GM12878 (cell line): ENCODE results near the gene COA3. TPM values are rescaled to one million over a fixed set of nuclear protein-coding genes. Genes with fewer than 3 reads are reported as not detected.

Experiments used
- ATAC-seq: fragments of 200-7000 bp; cut with Tn5 transposase; 3 replicates; pipeline ENCODE4 v1.9.1; 2020; ENCODE audit warnings: mild to moderate bottlenecking, moderate library complexity
- BruUV-seq: library from RNA; stranded (reverse); fragments of 400-500 nt; replicated peaks from 2 replicates; lab custom pipeline; 2021; lab: Mats Ljungman, UMichigan
- CTCF ChIA-PET: fragments of 300-600 bp; sonication (Branson Sonifier 250); formaldehyde crosslinking; extraction: SDS; loops from one replicate; lab custom pipeline; 2021; ENCODE audit warnings: inconsistent platforms; lab: Yijun Ruan, JAX
- POLR2A ChIA-PET: fragments of 350-600 bp; formaldehyde crosslinking; extraction: SDS; loops from one replicate; lab custom pipeline; 2021; ENCODE audit warnings: inconsistent platforms; lab: Charles Lee
- RAD21 ChIA-PET: fragments of 300-600 bp; sonication (Branson Sonifier 250); formaldehyde crosslinking; loops from one replicate; lab custom pipeline; 2023; ENCODE audit warnings: antibody characterized with exemption; ENCODE audit not compliant: unreplicated experiment; lab: Charles Lee
- SMC1A ChIA-PET: fragments of 300-600 bp; sonication (Branson Sonifier 250); formaldehyde crosslinking; loops from one replicate; lab custom pipeline; 2023; ENCODE audit not compliant: unreplicated experiment, uncharacterized antibody; lab: Charles Lee
- DNase-seq: peaks from one replicate; pipeline ENCODE4 v3.0.0-alpha.2; 2011; ENCODE audit warnings: low read depth, low spot score
- FAIRE-seq: peaks from 3 replicates; lab custom pipeline; 2011; peaks lifted over from hg19 to GRCh38; lab: Jason Lieb, UNC
- H2AFZ ChIP-seq: 2 replicates; pipeline ENCODE4 v1.6.0; 2011; ENCODE audit warnings: low read depth, low read length, control low read depth; ENCODE audit not compliant: control insufficient read depth
- H3K27ac ChIP-seq: 2 replicates; pipeline ENCODE4 v1.5.1; 2011; ENCODE audit warnings: control low read depth; ENCODE audit not compliant: control insufficient read depth, insufficient read depth
- H3K27me3 ChIP-seq, 2 experiments: replicated peaks in 1 of 2; 2 replicates each; pipeline versions ENCODE4 v1.6.0 to v1.6.1; 2011; ENCODE audit warnings: low read length in 1 of 2; ENCODE audit not compliant: control insufficient read depth in 2 of 2, insufficient read depth in 2 of 2
- H3K36me3 ChIP-seq, 2 experiments: 2 replicates each; pipeline ENCODE4 v1.5.1; 2011; ENCODE audit warnings: low read length in 1 of 2; ENCODE audit not compliant: control insufficient read depth in 2 of 2, insufficient read depth in 2 of 2
- H3K4me1 ChIP-seq: 2 replicates; pipeline ENCODE4 v1.6.1; 2011; ENCODE audit warnings: mild to moderate bottlenecking, low read length, moderate library complexity, mixed read lengths; ENCODE audit not compliant: control insufficient read depth, insufficient read depth
- H3K4me2 ChIP-seq: 2 replicates; pipeline ENCODE4 v1.6.0; 2011; ENCODE audit warnings: control low read depth; ENCODE audit not compliant: control insufficient read depth, insufficient read depth
- H3K4me3 ChIP-seq: fragments of 200-600 bp; sonication (generic); 2 replicates; pipeline ENCODE4 v1.5.1; 2016
- H3K79me2 ChIP-seq: 2 replicates; pipeline ENCODE4 v1.6.0; 2011; ENCODE audit warnings: low read length; ENCODE audit not compliant: control insufficient read depth, insufficient read depth
- H3K9ac ChIP-seq: 2 replicates; pipeline ENCODE4 v1.8.0; 2011; ENCODE audit warnings: low read length, control low read depth, mixed read lengths; ENCODE audit not compliant: control insufficient read depth, insufficient read depth
- H3K9me3 ChIP-seq: replicated peaks from 3 replicates; pipeline ENCODE4 v1.5.1; 2011; ENCODE audit warnings: mild to moderate bottlenecking, low read length; ENCODE audit not compliant: control insufficient read depth, insufficient read depth
- H4K20me1 ChIP-seq: 2 replicates; pipeline ENCODE4 v1.6.0; 2011; ENCODE audit not compliant: control insufficient read depth, insufficient read depth
- BRCA1 ChIP-seq: IDR thresholded peaks from 2 replicates; pipeline ENCODE4 v1.6.1; 2011; ENCODE audit warnings: low read depth, low read length, improper control_type of control experiment
- CREB1 ChIP-seq: IDR thresholded peaks from 2 replicates; pipeline ENCODE4 v1.6.1; 2012; ENCODE audit warnings: low read depth, mild to moderate bottlenecking, inconsistent platforms
- CTCF ChIP-seq, 3 experiments: IDR thresholded peaks in 2 of 3; conservative IDR thresholded peaks in 1 of 3; 2 replicates each; pipeline ENCODE4 v1.5.1; 2011; ENCODE audit warnings: low read depth in 3 of 3, low read length in 3 of 3, mild to moderate bottlenecking in 3 of 3, control low read depth in 2 of 3, moderate library complexity in 2 of 3, inconsistent platforms in 1 of 3, mixed read lengths in 1 of 3; ENCODE audit not compliant: control insufficient read depth in 2 of 3, insufficient read depth in 1 of 3; ENCODE audit errors: extremely low read depth in 1 of 3
- FOXK2 ChIP-seq: fragments of 450-650 bp; IDR thresholded peaks from 2 replicates; pipeline ENCODE4 v1.6.1; 2017; ENCODE audit warnings: mild to moderate bottlenecking, moderate library complexity
- HDGF ChIP-seq: fragments of 450-650 bp; IDR thresholded peaks from 2 replicates; pipeline ENCODE4 v1.6.1; 2016; ENCODE audit warnings: antibody characterized with exemption
- MTA3 ChIP-seq: IDR thresholded peaks from 2 replicates; pipeline ENCODE4 v1.6.1; 2012; ENCODE audit warnings: low read length, inconsistent platforms, borderline replicate concordance
- MYC ChIP-seq: IDR thresholded peaks from 2 replicates; pipeline ENCODE4 v1.6.1; 2011; ENCODE audit warnings: mild to moderate bottlenecking, low read length, moderate library complexity, inconsistent platforms; ENCODE audit not compliant: insufficient read depth, insufficient replicate concordance, insufficient read length, severe bottlenecking
- NFYA ChIP-seq: IDR thresholded peaks from 2 replicates; pipeline ENCODE4 v1.6.1; 2011; ENCODE audit warnings: low read depth, mild to moderate bottlenecking, low read length, improper control_type of control experiment, borderline replicate concordance
- RAD21 ChIP-seq: IDR thresholded peaks from 2 replicates; pipeline ENCODE4 v1.6.1; 2011; ENCODE audit warnings: mild to moderate bottlenecking, low read depth, low read length, moderate library complexity; ENCODE audit not compliant: insufficient read depth
- RAD51 ChIP-seq: fragments of 450-650 bp; IDR thresholded peaks from 2 replicates; pipeline ENCODE4 v1.6.1; 2016; ENCODE audit warnings: moderate library complexity, mild to moderate bottlenecking, inconsistent platforms
- WGBS: methylation state at CpG from one replicate; pipeline ENCODE4 v1.1.6; 2016; ENCODE audit warnings: low lambda C conversion rate; ENCODE audit not compliant: insufficient replicate concordance, insufficient coverage; ENCODE audit errors: missing lambda C conversion rate; 5-methylcytosine and 5-hydroxymethylcytosine counted together
- in situ Hi-C: fragments of 300-500 bp; cut with MboI; formaldehyde crosslinking; loops from 9 replicates; pipeline ENCODE4 v1.14.3; 2018; ENCODE audit warnings: mixed read lengths
- intact Hi-C: fragments of 100-400 bp; cut with micrococcal nuclease; formaldehyde crosslinking; loops from one replicate; pipeline ENCODE4 v1.14.2; 2022; ENCODE audit not compliant: unreplicated experiment
- polyA plus RNA-seq, 11 experiments: library from polyadenylated mRNA; depleted of rRNA in 4 of 11; unstranded in 6 of 11; stranded (reverse) in 5 of 11; fragments of >200 nt; fragmentation: Nextera tagmentation in 4 of 11; fragmentation: Illumina TruSeq in 1 of 11; extraction: Ambion mirVana in 4 of 11; extraction: Trizol in 1 of 11; gene quantifications; 1 replicate in 1 of 11; 2 replicates in 10 of 11; pipeline versions ENCODE4 v1.2.1 to v1.2.3, GENCODE V29; 2011 to 2016; ENCODE audit warnings: inconsistent platforms in 2 of 11, missing spikeins in 2 of 11, low read depth in 1 of 11
- total RNA-seq, 4 experiments: library from RNA; depleted of rRNA in 3 of 4; stranded (reverse); fragments of >200 nt in 3 of 4; fragmentation: Illumina TruSeq in 1 of 4; extraction: Trizol in 1 of 4; gene quantifications; 2 replicates each; pipeline versions ENCODE4 v1.2.1 to v1.2.3, GENCODE V29; 2013 to 2021

COA3 gene
- total and polyA plus RNA-seq, 10 of the 15 experiments (the other 5 are each of a cell fraction or from before 2014, with no cell fraction given): 45.2 to 161 (median 64.6) TPM

- TF ChIP-seq FOXK2 (no peak), BRCA1 (no peak)
Observed at GRCh38 chr17:42798011-42798382, 507 bp downstream of the COA3 start (continued).

- peaks cover 6% of the 10 kb centered on the region for H3K79me2 ChIP-seq
- ChIA-PET POLR2A (interaction anchor here (0.6 kb wide), 1 partner anchor 38 kb away, joined by 7 read pairs; no protein-coding TSS in a partner anchor), CTCF (interaction anchor here (0.5 to 2.9 kb wide), 8 partner anchors 9 to 362 kb away, joined by 3 to 11 read pairs (median 4); partner anchors contain the start of genes BECN1 and VPS25), RAD21 (no interaction called here), SMC1A (interaction anchor here (1.3 to 1.7 kb wide), 3 partner anchors 10 to 219 kb away, joined by 3 to 4 read pairs (median 3); no protein-coding TSS in a partner anchor)
- H3K9me3 ChIP-seq: no peaks in the 10 kb centered on the region
- peak overlapping the region; percentile 82 for H3K4me2 ChIP-seq
- peak overlapping the region; percentile 81 for H3K9ac ChIP-seq
- in situ Hi-C loops (no loop called here), intact Hi-C loops (no loop called here)
- no peaks in the 10 kb centered on the region for H4K20me1 ChIP-seq
- H3K4me1 ChIP-seq: peaks cover 10% of the 10 kb centered on the region
- H2AFZ ChIP-seq: no peak overlapping the region
- no peaks in the 10 kb centered on the region for H3K36me3 ChIP-seq
- FAIRE-seq: no peak
- peak overlapping the region; percentile 76 for H3K4me3 ChIP-seq
- BruUV-seq: TSS peak; percentile 92
- no peak overlapping the region for H3K27ac ChIP-seq
- DNase-seq: no peak
- no peak for ATAC-seq
- no peak for TF ChIP-seq CTCF (IDR thresholded peaks at IDR 0.05 in 2 of 3, conservative IDR thresholded peaks at IDR 0.05 in 1 of 3; ENCODE audit: control insufficient read depth in 2 of 3, extremely low read depth in 1 of 3, insufficient read depth in 1 of 3, low read depth in 3 of 3, low read length in 3 of 3)
- TF ChIP-seq RAD21: no peak
- TF ChIP-seq MTA3: no peak
- no peak for TF ChIP-seq RAD51
- TF ChIP-seq NFYA: no peak
- no peak for TF ChIP-seq HDGF
- TF ChIP-seq CREB1: no peak
- no peak for TF ChIP-seq MYC
- WGBS: 90% methylated on average over 10 of the region's 10 CpGs
- H3K27me3 ChIP-seq: no peaks in the 10 kb centered on the region
Observed at GRCh38 chr17:42797067-42798007, 1.2 kb downstream of the COA3 start.
